Stimulated activated CD8-positive, alpha-beta memory T cell treated with anti-CD3 and anti-CD28 coated beads, Interleukin-2, amount 100 ng/mL, for 1 hour (primary cell): Measurements from ENCODE around the gene PTGDR2.

Source experiments
- DNase-seq, 2 donors: peaks; one replicate each; pipeline ENCODE4 v3.0.0-alpha.2; 2020; ENCODE audit warnings: low read depth in 2 of 2

Gene PTGDR2

GRCh38 chr11:60858731-60859464 lies 3.1 kb upstream of the PTGDR2 start:
- DNase-seq = no peak

GRCh38 chr11:60858236-60858635 lies 2.5 kb upstream of the PTGDR2 start:
- DNase-seq = no peak

GRCh38 chr11:60857378-60858232 lies 1.9 kb upstream of the PTGDR2 start:
- DNase-seq = no peak

- no peak for DNase-seq
Measured at GRCh38 chr11:60854847-60855725, 664 bp downstream of the PTGDR2 start.

GRCh38 chr11:60854140-60854846 lies 1.5 kb downstream of the PTGDR2 start:
- DNase-seq = no peak

- no peak for DNase-seq
Measured at GRCh38 chr11:60852982-60853950, 2.5 kb downstream of the PTGDR2 start.

- DNase-seq = no peak
Measured at GRCh38 chr11:60852117-60852981, 3.4 kb downstream of the PTGDR2 start.

- no peak for DNase-seq
Measured at GRCh38 chr11:60851327-60852104, 4.2 kb downstream of the PTGDR2 start.

GRCh38 chr11:60849641-60850520 lies 5.9 kb downstream of the PTGDR2 start:
- DNase-seq = no peak

- no peak for DNase-seq
Measured at GRCh38 chr11:60848714-60849151, 7.0 kb downstream of the PTGDR2 start.

GRCh38 chr11:60847896-60848295 lies 7.9 kb downstream of the PTGDR2 start:
- DNase-seq = no peak

- DNase-seq = no peak
Measured at GRCh38 chr11:60847281-60847680, 8.5 kb downstream of the PTGDR2 start.

GRCh38 chr11:60845338-60845737 lies 10.4 kb downstream of the PTGDR2 start:
- DNase-seq = no peak

- no peak for DNase-seq
Measured at GRCh38 chr11:60844870-60845221, 10.9 kb downstream of the PTGDR2 start.

GRCh38 chr11:60844045-60844869 lies 11.5 kb downstream of the PTGDR2 start:
- DNase-seq = no peak
